B cell (primary cell): ENCODE measurements around the gene ACIN1. TPM values are rescaled to one million over a fixed set of nuclear protein-coding genes. Genes with fewer than 3 reads are reported as not detected.

Experiments used
- ATAC-seq: fragments of 200-7000 bp; cut with Tn5 transposase; one replicate; pipeline ENCODE4 v1.10.0; 2021; ENCODE audit warnings: low read depth, mild to moderate bottlenecking, moderate number of reproducible peaks, moderate library complexity
- CTCF ChIA-PET: fragments of 350-600 bp; sonication (Branson Sonifier 250); formaldehyde crosslinking; loops from one replicate; lab custom pipeline; 2021; ENCODE audit warnings: antibody characterized with exemption, inconsistent platforms; lab: Charles Lee
- POLR2A ChIA-PET: fragments of 350-600 bp; sonication (Branson Sonifier 250); formaldehyde crosslinking; loops from one replicate; lab custom pipeline; 2021; ENCODE audit warnings: antibody characterized with exemption; lab: Charles Lee
- DNase-seq: peaks from one replicate; pipeline ENCODE4 v3.0.0; 2013
- H2AFZ ChIP-seq: 2 replicates; pipeline ENCODE4 v1.6.1; 2012; ENCODE audit warnings: mild to moderate bottlenecking, low read depth, low read length; ENCODE audit not compliant: insufficient read depth, poor library complexity, severe bottlenecking
- H3K27ac ChIP-seq, 2 donors: 1 replicate in 1 of 2; 2 replicates in 1 of 2; pipeline ENCODE4 v1.5.1; 2012 to 2013; ENCODE audit warnings: low read length in 2 of 2, mild to moderate bottlenecking in 2 of 2, moderate library complexity in 1 of 2
- H3K27me3 ChIP-seq, 4 experiments: fragments of 200-600 bp in 1 of 4; sonication (generic) in 1 of 4; replicated peaks in 1 of 4; 1 replicate in 2 of 4; 2 replicates in 2 of 4; pipeline versions ENCODE4 v1.6.1 to v1.7.0; 2013 to 2016; ENCODE audit warnings: low read length in 3 of 4, mild to moderate bottlenecking in 2 of 4, mixed read lengths in 1 of 4, moderate library complexity in 1 of 4; ENCODE audit not compliant: insufficient read depth in 4 of 4, control insufficient read depth in 3 of 4; ENCODE audit errors: control extremely low read depth in 1 of 4
- H3K36me3 ChIP-seq, 2 experiments: replicated peaks in 1 of 2; 1 replicate in 1 of 2; 2 replicates in 1 of 2; pipeline versions ENCODE4 v1.6.1 to v1.7.1; 2013; ENCODE audit warnings: low read length in 1 of 2; ENCODE audit not compliant: insufficient read depth in 2 of 2, control insufficient read depth in 1 of 2; ENCODE audit errors: control extremely low read depth in 1 of 2, extremely low read depth in 1 of 2
- H3K4me1 ChIP-seq, 2 donors: fragments of 200-600 bp in 1 of 2; sonication (generic) in 1 of 2; 1 replicate in 1 of 2; 2 replicates in 1 of 2; pipeline versions ENCODE4 v1.5.1 to v1.6.1; 2013 to 2017; ENCODE audit warnings: low read length in 2 of 2; ENCODE audit not compliant: control insufficient read depth in 2 of 2, insufficient read depth in 2 of 2
- H3K4me2 ChIP-seq: replicated peaks from 2 replicates; pipeline ENCODE3; 2012; ENCODE audit warnings: mild to moderate bottlenecking, low read depth, low read length; ENCODE audit not compliant: poor library complexity, severe bottlenecking
- H3K4me3 ChIP-seq, 5 experiments: fragments of 200-600 bp in 1 of 5; sonication (generic) in 1 of 5; 1 replicate in 3 of 5; 2 replicates in 2 of 5; pipeline versions ENCODE4 v1.5.1 to v1.7.0; 2011 to 2016; ENCODE audit warnings: low read length in 4 of 5, mild to moderate bottlenecking in 4 of 5, low read depth in 2 of 5, control low read depth in 1 of 5, moderate library complexity in 1 of 5; ENCODE audit not compliant: insufficient read depth in 1 of 5; ENCODE audit errors: control extremely low read depth in 1 of 5, extremely low read depth in 1 of 5
- H3K79me2 ChIP-seq: fragments of 200-600 bp; sonication (generic); one replicate; pipeline ENCODE4 v1.6.0; 2016; ENCODE audit warnings: low read length; ENCODE audit not compliant: control insufficient read depth, insufficient read depth
- H3K9ac ChIP-seq: fragments of 200-600 bp; sonication (generic); 2 replicates; pipeline ENCODE4 v1.6.1; 2017; ENCODE audit warnings: mild to moderate bottlenecking, low read length, moderate library complexity
- H3K9me3 ChIP-seq, 3 donors: one replicate each; pipeline versions ENCODE4 v1.6.1 to v1.7.1; 2013; ENCODE audit warnings: low read length in 2 of 3; ENCODE audit not compliant: control insufficient read depth in 2 of 3, insufficient read depth in 1 of 3; ENCODE audit errors: control extremely low read depth in 1 of 3
- H4K20me1 ChIP-seq: 2 replicates; pipeline ENCODE4 v1.6.0; 2012; ENCODE audit warnings: mild to moderate bottlenecking, low read length; ENCODE audit not compliant: insufficient read depth, control insufficient read depth, poor library complexity, severe bottlenecking
- H3K27ac Mint-ChIP-seq: one replicate; pipeline ENCODE4 v1.8.0; 2021; ENCODE audit warnings: mixed read lengths
- H3K27me3 Mint-ChIP-seq: one replicate; pipeline ENCODE4 v1.8.0; 2021; ENCODE audit warnings: mixed read lengths
- H3K4me1 Mint-ChIP-seq: one replicate; pipeline ENCODE4 v1.8.0; 2021; ENCODE audit warnings: mixed read lengths
- H3K4me3 Mint-ChIP-seq: one replicate; pipeline ENCODE4 v1.8.0; 2021; ENCODE audit warnings: mixed read lengths
- H3K9me3 Mint-ChIP-seq: one replicate; pipeline ENCODE4 v1.8.0; 2022; ENCODE audit warnings: mixed read lengths; ENCODE audit not compliant: insufficient read depth
- EZH2 ChIP-seq: IDR thresholded peaks from 2 replicates; pipeline ENCODE4 v1.6.1; 2012; ENCODE audit warnings: borderline replicate concordance, low read depth, mild to moderate bottlenecking, moderate library complexity, low read length; ENCODE audit not compliant: insufficient read depth, poor library complexity, severe bottlenecking
- WGBS: methylation state at CpG from one replicate; pipeline ENCODE4 v1.1.5; 2013; ENCODE audit warnings: missing lambda C conversion rate; ENCODE audit not compliant: insufficient coverage; 5-methylcytosine and 5-hydroxymethylcytosine counted together
- intact Hi-C: fragments of 100-400 bp; cut with micrococcal nuclease; formaldehyde crosslinking; loops from one replicate; pipeline ENCODE4 v1.10.0; 2022
- polyA plus RNA-seq: library from polyadenylated mRNA; depleted of rRNA; stranded (reverse); fragments of >200 nt; gene quantifications from 2 replicates; pipeline ENCODE4 v1.2.3, GENCODE V29; 2012
- total RNA-seq, 2 donors: library from RNA; stranded (reverse); fragments of 120-200 nt in 1 of 2; gene quantifications; 1 replicate in 1 of 2; 2 replicates in 1 of 2; pipeline versions ENCODE4 v1.2.3 to v1.2.4, GENCODE V29; 2013 to 2022
- TF ChIP-seq, protein P1 (sequence below): fragments of 200-600 bp; IDR thresholded peaks from one replicate; pipeline ENCODE4 v1.8.0; 2022; ENCODE audit warnings: antibody characterized with exemption, mild to moderate bottlenecking

The ACIN1 gene
- total and polyA plus RNA-seq, 2 donors (not counting 1 experiment from before 2014, with no cell fraction given) = 178 to 359 TPM

DNA sequence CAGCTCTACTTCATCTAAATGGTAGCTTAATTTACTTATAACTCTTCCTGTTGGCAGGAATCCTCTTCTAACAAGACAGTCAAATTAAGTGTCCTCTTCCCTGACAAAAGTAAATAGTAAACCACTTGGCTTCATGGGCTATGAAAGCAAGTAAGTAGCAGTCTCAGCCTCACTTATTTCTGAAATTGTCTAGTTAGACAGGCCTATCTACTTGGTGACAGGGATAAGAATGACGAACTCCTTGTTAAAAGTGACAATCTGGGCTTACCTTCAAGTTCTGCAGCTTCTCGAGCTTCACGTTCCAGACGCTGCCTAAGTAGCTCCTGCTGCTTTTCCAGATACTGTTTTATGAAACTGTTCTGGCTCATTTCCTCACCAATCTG, 4.7 kb downstream of the ACIN1 start:
- TF ChIP-seq, protein P1, sequence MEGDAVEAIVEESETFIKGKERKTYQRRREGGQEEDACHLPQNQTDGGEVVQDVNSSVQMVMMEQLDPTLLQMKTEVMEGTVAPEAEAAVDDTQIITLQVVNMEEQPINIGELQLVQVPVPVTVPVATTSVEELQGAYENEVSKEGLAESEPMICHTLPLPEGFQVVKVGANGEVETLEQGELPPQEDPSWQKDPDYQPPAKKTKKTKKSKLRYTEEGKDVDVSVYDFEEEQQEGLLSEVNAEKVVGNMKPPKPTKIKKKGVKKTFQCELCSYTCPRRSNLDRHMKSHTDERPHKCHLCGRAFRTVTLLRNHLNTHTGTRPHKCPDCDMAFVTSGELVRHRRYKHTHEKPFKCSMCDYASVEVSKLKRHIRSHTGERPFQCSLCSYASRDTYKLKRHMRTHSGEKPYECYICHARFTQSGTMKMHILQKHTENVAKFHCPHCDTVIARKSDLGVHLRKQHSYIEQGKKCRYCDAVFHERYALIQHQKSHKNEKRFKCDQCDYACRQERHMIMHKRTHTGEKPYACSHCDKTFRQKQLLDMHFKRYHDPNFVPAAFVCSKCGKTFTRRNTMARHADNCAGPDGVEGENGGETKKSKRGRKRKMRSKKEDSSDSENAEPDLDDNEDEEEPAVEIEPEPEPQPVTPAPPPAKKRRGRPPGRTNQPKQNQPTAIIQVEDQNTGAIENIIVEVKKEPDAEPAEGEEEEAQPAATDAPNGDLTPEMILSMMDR = no peak
- TF ChIP-seq EZH2 = no peak
- H3K27me3 Mint-ChIP-seq = no peaks in the 10 kb centered on the region
- peaks cover 10 to 75% of the 10 kb centered on the region in 2 experiments for H3K36me3 ChIP-seq
- H3K27me3 ChIP-seq = no peaks in the 10 kb centered on the region
- ATAC-seq = no peak
- intact Hi-C loops = loop anchor here (5.0 to 10.0 kb wide), 5 partner anchors 33 to 1825 kb away; partner anchors contain the start of genes CDH24, EMC9, HNRNPC and PSME2
- no peak overlapping the region for H3K4me3 Mint-ChIP-seq
- H3K4me1 Mint-ChIP-seq = peaks cover 14% of the 10 kb centered on the region
- no peak for DNase-seq
- no peaks in the 10 kb centered on the region for H3K9me3 ChIP-seq
- no peak overlapping the region for H3K4me2 ChIP-seq
- no peak overlapping the region for H2AFZ ChIP-seq
- 100% methylated on average over 2 of the region's 4 CpGs for WGBS
- POLR2A ChIA-PET = interaction anchor here (0.6 kb wide), 1 partner anchor 1061 kb away, joined by 13 read pairs; no protein-coding TSS in a partner anchor
- H3K27ac Mint-ChIP-seq = no peak overlapping the region
- no peak overlapping the region for H3K4me3 ChIP-seq
- peaks cover 60% of the 10 kb centered on the region for H4K20me1 ChIP-seq
- no peak overlapping the region for H3K27ac ChIP-seq
- peaks cover 65% of the 10 kb centered on the region for H3K79me2 ChIP-seq
- peaks cover 12 to 13% of the 10 kb centered on the region in 2 donors for H3K4me1 ChIP-seq
- H3K9me3 Mint-ChIP-seq = no peaks in the 10 kb centered on the region
- CTCF ChIA-PET = interaction anchor here (1.0 to 3.7 kb wide), 4 partner anchors 14 to 104 kb away, joined by 3 to 29 read pairs (median 6); no protein-coding TSS in a partner anchor
- H3K9ac ChIP-seq = no peak overlapping the region

DNA sequence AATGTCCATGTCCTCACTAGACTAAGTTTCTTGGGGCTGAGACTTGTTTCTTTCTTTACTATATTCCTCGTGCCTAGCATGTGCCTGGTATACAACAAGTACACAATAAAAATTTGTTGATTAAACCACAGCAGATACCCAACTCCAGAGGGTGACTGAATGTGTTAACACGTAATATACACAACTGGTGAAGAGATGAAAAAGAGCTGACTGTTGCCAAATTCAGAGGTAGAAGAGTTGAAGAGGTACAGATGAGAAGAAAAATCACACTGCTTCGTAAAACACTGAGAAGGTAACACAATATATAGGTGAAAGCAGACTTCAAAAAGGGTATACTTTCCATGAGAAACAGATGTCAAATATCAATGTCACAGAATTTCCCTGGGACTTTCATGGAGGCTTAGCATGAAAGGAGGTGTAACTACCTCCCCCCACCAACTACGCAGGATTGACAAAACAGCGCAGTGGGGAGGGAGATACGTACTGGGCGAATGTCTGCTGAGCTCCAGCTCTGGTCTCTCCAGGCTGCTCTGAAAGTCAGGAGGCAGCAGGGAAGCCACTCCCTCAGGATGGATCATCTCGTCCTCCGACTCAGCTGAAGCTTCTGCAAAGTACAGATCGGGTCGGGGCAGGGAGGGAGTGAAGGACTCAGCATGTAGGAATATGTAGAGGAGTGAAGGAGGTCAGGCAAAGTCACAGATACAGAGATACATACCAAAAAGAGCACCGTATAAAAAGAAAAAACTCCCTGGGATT, 5.3 kb downstream of the ACIN1 start:
- H3K9ac ChIP-seq = no peak overlapping the region
- peaks cover 14% of the 10 kb centered on the region for H3K4me1 Mint-ChIP-seq
- H3K27ac Mint-ChIP-seq = no peak overlapping the region
- no peak overlapping the region for H3K4me2 ChIP-seq
- H3K4me3 Mint-ChIP-seq = no peak overlapping the region
- H3K9me3 Mint-ChIP-seq = no peaks in the 10 kb centered on the region
- DNase-seq (no peak), ATAC-seq (no peak)
- H3K36me3 ChIP-seq = peaks cover 10 to 80% of the 10 kb centered on the region in 2 experiments
- ChIA-PET CTCF (interaction anchor here (0.8 to 3.7 kb wide), 4 partner anchors 13 to 115 kb away, joined by 3 to 29 read pairs (median 6); no protein-coding TSS in a partner anchor), POLR2A (interaction anchor here (0.6 kb wide), 1 partner anchor 1061 kb away, joined by 13 read pairs; no protein-coding TSS in a partner anchor)
- no peaks in the 10 kb centered on the region for H3K27me3 Mint-ChIP-seq
- H3K27me3 ChIP-seq = no peaks in the 10 kb centered on the region
- H3K4me3 ChIP-seq = no peak overlapping the region
- no peaks in the 10 kb centered on the region for H3K9me3 ChIP-seq
- intact Hi-C loops = loop anchor here (5.0 to 10.0 kb wide), 5 partner anchors 32 to 1825 kb away; partner anchors contain the start of genes CDH24, EMC9, HNRNPC and PSME2
- H3K27ac ChIP-seq = no peak overlapping the region
- WGBS = 100% methylated on average over 5 of the region's 12 CpGs
- no peak for TF ChIP-seq EZH2
- peaks cover 64% of the 10 kb centered on the region for H4K20me1 ChIP-seq
- no peak overlapping the region for H2AFZ ChIP-seq
- peaks cover 12 to 13% of the 10 kb centered on the region in 2 donors for H3K4me1 ChIP-seq
- peaks cover 63% of the 10 kb centered on the region for H3K79me2 ChIP-seq
